ENCODE results near the gene WASL.
"Not testable (repeated sequence)": the region's sequence is repeated elsewhere in the genome, so short reads cannot be mapped to it uniquely, and the experiment has no call there.

Gene WASL

DNA sequence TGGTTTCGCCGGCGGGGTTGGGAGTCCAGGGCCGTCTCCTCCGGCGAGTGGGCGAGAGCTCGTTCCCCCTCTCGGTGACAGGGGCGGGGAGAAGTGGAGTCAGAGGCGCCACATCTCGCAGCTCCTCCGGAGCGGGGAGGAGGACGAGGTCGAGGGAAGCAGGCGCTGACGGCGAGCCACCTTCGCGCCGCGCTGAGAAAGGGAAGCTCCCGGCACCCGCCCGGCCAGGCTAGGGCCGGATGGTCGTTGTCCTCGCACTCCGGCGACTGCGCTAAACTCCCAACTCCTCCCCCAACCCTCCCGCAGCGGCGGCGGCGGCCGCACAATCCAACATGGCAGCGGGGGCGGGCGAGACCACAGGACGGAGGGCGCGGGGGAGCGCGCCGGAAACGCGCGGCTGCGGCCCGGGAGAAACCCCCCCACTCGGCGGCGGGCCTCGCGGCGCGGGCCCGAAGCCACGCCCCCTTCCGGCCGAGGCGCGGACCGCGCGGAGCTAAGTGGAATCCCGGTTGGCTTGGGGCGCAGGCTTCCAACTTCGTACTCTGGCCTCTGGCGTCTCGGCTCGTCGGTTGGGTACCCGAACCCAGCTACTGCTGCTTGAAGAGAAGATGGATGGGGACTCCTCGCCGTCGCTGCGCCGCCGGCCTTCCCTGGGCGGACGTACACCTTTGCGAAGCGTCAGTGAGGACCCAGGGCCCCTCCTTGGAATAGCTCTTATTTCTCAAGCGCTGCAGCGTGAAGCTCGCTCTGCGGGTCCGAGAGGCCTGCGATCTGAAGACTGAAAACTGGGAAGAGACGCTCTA, at the start of gene WASL:
Gene WASL (minus strand): TSS at position 270 of the 803 bp plus-strand sequence. CDS start 269 bp downstream, at position 1.
- peak; percentile 77 for DNase-seq (ENCODE audit: low read depth)

DNA sequence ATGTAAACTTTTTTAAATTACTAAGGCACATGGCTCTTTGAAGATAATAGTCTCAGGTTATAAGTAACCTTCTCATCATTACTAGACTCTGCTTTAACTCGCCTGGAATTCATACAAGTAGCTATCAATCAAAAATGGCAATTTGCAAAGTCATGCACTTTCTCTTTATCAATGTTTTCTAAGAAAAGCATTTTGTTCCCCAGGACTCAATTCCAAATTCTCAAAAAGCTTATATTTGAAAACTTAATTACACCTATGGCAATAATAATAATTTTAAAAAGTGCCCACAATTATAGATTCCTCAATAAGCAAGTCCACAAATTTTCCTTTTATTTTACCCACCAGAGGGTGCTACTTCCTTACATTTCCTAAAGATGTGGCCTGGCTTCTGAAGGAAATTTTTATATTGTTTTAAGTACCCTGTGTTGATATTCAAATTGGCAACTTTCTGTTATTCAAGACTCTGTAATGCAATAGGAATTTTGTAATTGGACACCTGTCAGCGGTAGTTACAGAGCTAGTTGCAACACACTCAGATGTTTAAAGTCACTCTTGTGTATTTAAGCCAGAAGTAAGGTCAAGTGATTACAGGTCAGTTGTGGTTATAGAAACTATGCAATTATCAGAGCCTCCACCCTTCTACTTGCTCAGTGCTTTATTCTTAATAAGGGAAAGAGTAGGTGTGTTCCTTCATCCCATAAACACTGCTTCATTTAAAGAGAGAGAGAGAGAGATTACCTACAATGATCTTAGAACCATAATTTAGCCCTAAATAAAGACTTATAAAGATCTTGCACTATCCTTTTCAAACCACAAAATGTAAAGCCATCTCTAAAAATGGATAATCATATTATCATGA, 49.1 kb upstream of the WASL start:
- no peak for DNase-seq (ENCODE audit: low read depth)

DNA sequence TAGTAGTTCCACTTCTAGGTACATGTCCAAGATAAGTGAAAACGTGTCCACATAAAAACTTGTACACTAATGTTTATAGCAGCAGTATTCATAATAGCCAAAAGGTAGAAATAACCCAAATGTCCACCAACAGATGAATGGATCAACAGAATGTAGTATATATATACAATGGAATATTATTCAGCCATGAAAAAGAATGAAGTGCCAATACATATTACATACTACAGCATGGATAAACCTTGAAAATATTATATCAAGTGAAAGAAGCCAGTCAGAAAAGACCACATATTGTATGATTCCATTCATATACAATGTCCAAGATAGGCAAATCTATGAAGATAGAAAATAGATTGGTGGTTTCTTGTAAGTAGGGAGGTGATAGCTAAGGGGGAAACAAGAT, 47.8 kb upstream of the WASL start:
- no peak for DNase-seq (ENCODE audit: low read depth)

DNA sequence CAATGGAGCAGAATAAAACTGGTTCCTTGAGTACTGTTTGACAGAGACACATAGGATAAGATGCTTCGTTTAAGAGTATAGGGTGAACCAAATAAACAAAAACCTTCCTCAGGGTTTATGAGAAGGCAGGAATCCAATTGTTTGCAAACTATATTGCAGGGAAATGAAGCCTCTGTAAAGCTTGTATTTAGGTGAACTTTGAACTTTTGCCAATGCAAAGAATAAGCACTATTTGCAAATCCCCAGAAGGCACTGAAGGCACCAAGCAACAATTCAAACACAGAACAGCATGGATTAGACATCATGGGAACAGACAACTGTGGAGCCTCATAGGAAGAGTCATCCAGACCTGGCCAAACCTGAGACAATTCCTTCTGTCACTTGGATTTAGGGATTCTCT, 47.1 kb upstream of the WASL start:
- no peak for DNase-seq (ENCODE audit: low read depth)

DNA sequence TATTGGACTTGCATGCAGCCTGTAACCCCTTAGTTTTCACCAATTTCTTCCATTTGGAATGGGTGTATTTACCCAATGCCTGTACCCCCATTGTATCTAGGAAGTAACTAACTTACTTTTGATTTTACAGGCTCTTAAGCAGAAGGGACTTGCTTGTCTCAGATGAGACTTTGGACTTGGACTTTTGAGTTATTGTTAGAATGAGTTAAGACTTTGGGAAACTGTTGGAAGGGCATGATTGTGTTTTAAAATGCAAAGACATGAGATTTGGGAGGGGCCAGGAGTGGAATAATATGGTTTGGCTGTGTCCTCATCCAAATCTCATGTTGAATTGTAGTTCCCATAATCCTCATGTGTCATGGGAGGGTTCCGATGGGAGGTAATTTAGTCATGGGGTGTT, 46.3 kb upstream of the WASL start:
- DNase-seq (ENCODE audit: low read depth) = not testable (repeated sequence)

DNA sequence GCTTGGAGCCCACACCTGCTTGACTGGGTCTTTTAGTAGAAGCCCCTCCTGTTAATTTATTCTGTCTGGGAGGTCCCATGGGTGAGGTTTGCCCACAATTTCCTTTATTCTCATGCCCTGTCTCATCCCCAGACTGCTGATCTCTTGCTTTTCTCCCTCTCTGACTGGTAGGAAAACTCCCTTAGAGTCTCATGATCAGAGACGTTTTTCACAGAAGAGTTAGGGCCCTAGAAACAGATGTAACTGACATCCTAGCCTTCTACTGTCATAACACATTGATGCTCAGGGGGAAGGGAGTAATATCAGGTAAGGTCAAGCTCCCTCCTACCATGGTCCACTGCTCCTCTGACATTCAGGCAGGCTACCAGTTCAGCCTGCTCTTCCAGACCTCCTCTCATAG, 43.7 kb upstream of the WASL start:
- DNase-seq (ENCODE audit: low read depth) = no peak

DNA sequence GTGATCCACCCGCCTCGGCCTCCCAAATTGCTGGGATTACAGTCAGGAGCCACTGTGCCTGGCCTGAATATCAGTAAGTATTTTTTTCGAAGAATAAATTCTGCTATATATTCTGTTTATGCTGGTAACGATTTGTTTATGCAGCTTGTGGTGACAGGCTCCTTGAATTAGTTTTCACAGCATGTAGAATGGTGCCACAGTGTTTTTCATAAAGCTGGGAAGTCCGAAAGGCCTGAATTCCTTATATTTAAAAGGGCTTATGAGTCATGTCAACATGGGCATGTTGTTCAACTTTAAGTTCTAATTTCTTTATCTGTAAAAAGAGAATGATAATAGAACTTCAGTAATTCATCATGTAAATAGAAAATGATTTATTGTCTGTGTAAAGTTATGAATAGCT, 42.2 kb upstream of the WASL start:
- DNase-seq (ENCODE audit: low read depth) = no peak

DNA sequence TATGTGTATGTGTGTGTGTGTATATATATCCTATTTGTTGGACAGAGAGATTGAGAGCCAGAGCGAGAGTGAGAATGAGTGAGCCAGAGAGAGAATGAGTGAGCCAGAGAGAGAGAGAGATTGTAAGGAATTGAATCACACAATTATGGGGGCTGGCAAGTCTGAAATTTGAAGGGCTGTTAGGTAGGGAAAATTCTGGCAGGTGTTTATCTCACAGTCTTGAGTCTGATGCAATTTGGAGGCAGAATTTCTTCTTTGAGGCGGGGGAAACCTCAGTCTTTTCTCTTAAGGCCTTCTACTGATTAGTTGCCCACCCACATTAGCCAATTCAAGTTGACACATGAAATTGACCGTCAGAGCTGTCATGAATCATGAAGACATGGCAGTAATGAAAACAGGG, 41.0 kb upstream of the WASL start:
- DNase-seq (ENCODE audit: low read depth) = no peak

DNA sequence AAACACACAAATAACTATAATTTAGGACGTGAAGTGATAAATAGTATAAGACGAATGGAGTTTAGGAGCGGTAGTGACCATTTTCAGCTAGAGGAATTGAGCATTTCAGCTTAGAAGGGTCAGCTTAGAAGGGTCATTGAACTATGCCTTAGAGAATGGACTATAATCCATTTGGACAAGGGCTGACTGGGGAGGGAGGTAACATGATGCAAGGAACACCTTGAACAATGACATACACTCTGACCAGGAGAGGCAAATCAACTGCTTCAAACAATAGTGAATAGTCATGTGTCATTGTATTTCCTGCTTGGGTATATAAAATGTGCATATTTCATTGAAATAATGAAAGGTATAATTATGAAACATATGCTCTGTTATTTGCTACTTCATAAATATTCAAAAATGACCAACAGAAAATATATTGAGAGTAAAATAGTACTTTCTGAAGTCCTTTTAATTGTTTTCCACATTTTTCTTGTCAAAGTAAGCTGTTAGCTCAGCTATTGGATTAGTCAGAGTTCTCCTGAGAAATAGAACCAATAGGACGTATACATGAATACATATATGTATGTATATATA, 40.5 kb upstream of the WASL start:
- no peak for DNase-seq (ENCODE audit: low read depth)

DNA sequence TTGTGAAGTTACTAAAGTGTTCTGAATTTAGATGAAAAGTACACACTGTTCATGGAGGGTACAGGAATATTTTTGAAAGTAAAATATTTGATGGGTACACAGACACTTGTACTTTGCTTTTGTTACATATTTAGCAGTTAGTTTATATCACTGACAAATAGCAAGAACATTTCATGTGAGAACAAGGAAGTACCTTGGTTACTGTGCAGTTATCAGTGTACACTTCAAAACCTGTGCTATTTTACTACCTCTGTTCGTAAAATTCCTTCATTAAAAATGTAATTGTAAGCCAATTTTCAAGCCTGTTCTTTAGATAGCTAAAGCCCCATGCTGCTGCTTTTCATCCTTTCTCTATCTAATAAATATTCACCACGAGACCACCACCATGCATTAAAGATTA, 39.8 kb upstream of the WASL start:
- DNase-seq (ENCODE audit: low read depth) = no peak

DNA sequence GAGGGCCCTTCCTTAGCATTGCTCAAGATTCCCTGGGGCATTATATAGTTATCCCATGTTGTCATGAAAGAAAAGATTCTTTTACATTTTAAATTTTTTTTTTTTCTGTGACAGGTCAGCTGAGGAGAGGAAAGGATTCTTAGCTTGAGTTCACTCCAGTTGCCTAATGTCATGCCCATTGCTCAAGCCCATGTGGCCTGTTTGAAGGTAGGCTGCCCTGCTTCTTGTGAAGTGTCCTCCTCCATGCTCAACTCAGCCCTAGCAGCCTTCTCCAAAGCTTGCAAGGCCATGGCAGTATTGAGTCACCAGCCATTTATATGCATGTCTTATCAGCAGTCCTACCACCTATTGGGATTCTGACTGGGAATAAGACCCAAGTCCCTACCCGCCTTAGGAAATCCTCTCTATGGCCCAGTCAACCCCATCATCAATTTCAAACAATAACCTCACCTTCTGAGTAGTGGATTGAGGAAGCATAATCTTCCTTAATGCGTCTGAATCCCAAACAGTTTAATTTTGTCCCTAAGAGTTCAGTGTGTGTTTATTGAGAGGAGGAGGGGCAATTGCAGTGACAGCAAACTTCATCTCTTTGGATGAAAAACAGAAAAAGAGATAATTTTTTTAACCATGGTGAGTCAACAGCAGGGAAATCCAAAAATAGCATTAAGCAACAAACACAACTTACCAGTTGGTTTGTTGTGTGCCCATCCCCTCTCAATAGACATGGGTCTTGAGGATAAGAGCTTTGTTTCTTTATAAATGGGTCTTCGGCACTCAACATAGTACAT, 38.6 kb upstream of the WASL start:
- no peak for DNase-seq (ENCODE audit: low read depth)

DNA sequence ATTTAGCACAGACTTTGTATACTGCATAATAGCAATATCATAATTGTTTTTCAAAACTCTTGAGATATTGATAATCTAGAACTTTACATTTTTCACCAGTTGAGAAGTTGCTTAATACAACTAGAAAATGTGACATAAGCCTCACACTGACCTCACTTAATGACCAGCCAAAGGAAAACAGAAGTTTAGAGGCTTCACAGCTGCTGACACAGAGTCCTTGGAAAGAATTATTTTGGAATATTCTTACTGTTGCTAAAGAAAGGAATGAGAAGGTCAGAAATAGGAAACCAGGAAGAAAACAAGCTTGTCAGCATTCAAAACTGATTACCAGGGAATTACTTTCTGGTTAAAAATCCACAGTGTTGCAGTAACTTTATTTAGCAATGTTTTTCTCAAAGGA, 35.5 kb upstream of the WASL start:
- DNase-seq (ENCODE audit: low read depth) = no peak

DNA sequence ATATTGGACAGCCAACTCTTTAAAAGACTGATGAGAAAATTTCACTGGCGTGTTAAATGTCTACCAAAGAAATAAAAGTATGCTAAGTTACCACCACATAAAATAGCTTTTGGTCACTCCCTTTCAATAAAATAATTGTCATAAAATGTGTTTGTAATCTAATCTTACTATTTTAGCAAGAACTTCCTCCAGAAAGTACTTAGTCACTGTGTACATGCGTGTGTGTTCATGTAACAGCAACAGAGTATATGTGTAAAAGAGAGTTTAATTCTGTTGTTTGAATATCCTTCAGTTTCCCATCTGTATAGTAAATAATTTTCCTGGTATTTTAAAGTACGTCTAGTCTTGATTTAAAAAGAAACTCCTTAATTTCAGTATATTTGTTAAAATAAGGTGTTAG, 35.0 kb upstream of the WASL start:
- no peak for DNase-seq (ENCODE audit: low read depth)

DNA sequence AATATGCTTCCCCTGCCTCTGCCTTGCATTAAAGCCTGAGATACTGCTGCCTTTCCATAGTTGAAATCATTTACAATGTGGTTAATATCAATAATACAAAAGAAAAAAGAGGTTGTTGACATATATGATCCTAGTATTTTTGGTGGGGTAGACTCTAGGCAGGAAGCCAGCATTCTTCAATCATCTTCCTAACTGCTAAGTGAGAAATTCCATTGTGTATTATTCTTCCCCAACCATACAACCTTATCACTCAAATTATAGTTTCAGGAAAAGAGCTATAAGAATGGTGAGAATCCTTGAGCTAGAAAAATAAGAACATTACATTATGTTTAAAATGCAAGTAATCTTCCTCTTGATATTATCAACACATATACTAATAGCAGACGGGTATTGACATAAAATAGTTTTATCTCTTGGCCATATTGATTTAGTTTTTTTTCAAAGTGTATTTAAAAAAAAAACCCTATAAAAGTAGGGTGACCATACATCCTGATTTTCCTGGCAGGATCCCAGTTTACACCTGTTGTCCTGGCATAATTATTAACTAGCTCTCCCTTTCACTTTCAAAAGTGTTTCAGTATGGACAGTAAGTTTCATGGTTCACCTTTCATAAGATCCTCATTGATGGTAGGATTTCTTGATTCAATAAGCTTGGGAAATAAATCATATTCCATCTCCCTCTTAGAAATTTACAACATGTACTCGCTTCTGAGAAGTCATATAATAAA, 33.4 kb upstream of the WASL start:
- DNase-seq (ENCODE audit: low read depth) = no peak

DNA sequence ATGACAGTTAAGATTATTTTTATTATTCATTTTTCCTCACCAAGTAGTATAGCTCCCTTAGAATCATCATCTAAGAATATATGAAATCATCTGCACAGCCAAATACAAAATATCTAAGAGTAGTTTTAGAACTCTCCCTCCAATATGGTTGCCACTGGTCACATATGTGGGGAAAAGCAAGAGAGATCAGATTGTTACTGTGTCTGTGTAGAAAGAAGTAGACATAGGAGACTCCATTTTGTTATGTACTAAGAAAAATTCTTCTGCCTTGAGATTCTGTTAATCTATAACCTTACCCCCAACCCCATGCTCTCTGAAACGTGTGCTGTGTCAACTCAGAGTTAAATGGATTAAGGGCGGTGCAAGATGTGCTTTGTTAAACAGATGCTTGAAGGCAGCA, 31.7 kb upstream of the WASL start:
- not testable (repeated sequence) for DNase-seq (ENCODE audit: low read depth)

DNA sequence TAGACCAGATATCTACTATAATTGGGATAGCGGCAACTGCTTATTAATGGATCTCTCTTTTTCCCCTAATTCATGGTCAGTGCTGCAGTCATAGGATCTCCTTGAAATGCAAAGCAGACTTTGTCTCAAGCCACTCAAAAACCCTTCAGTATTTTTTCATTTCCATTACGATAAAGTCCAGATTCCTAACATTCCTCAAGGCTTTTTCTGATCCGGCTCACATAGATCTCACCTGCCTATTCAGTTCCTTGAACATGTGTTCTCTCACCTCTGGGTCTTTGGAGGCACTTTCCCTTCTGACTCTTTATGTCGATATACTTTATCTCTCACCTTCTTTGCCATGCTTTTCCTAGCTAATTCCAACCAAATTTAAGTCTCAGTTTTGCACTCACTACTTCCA, 25.7 kb upstream of the WASL start:
- DNase-seq (ENCODE audit: low read depth) = no peak

DNA sequence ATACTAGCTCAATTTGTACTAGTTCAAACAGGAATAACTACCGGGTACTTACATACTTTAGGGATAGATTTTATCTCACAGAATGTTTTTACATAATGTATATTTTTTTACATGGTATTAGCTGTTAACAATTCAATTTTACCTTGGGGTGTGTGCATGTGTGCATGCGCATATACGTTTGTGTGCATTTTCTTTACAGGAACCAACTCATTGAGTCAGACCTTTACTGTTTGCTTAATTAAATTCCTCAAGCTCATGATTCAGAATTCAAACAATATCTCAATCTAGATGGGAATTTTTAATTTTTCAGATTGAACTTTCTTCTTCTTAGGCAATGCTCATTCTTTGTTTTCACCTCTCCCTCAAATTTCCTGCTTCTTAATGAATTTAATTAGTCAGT, 24.7 kb upstream of the WASL start:
- no peak for DNase-seq (ENCODE audit: low read depth)

DNA sequence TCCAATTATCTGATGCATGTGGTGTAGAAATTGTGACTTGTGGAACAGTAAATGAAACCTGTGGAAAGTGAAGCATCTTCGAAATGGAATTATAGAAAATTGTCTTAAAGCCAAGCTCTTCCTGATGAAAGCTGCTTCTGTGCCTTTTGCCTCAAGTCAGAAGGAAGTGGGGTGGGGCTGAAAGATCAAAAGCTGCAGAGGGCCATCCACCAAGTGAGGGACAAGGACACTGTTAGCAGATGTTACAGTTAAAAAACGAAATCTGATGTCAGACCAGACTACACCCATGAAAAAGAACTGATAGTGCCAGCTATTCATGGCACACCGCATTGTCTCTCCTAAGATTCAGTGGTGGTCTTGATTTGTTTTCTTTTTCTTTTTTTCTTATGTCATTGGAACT, 23.8 kb upstream of the WASL start:
- DNase-seq (ENCODE audit: low read depth) = no peak

DNA sequence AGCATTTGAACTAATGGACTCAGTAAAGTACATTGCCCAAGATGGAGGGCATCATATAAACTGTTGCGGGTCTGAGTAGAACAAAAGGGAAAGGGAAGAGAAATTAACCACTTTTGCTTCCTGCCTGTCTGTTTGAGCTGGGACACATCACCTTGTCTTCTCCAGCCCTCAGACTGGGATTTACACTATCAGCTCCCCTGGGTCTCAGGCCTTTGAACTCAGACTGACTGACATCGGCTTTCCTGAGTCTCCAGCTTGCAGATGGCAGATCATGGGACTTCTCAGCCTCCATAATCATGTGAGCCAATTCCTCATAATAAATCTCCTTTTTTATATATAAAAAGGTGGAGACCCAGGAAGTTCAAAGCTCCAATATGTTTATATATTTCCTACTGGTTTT, 23.0 kb upstream of the WASL start:
- no peak for DNase-seq (ENCODE audit: low read depth)

DNA sequence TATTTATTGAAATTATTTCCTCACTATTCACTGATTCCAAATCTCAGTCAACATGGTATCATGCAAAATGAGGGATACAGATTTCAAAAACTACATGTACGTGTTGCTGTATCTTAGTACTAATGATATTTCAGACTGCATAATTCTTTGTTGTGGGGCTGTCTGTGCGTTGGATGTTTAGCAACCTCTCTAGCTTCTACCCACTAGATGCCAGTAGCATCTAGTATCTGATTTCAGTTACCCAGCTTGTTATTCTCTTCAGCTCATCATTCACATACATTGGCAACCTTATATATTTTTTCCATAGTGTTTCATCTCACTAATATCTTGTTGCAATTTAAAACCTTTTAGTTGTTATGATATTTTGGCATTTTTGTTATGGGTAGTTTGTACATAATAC, 22.5 kb upstream of the WASL start:
- no peak for DNase-seq (ENCODE audit: low read depth)

DNA sequence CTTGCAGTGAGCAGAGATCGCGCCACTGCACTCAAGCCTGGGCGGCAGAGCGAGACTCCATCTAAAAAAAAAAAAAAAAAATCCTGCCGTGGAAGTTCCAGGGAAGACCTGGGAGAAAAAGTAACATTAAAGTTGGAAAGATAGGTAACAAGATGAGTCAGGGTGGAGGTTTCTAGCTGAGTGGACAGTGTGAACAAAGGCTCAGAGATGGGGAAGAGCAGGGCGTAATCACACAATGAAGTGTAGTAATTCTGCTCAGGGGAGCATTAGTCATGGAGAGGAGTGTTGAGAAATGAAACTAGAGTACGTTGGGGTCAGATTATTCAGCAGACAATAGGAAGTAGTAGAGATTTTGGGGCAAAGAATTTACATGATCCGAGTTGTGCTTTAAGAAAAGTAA, 21.6 kb upstream of the WASL start:
- no peak for DNase-seq (ENCODE audit: low read depth)

DNA sequence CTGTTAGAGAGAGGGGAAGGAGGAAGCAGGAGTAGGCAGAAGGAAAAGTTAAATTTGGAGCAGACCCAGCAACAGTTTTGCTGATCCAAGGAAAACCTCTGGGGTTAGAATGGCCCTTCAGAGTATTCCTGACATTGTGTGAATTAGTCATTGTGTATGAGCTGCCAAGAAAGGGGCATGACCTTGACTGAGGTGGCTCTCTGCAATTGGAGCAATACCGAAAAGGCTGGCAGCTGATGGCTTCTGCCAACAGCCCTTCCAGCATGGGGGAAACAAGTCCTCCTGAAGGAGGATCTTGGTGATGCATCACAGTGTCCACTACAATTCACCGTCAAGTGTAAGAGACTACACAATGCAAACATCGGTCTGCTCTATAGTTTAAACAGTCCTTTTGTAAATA, 20.6 kb upstream of the WASL start:
- DNase-seq (ENCODE audit: low read depth) = no peak
